ENCODE data around the gene FOCAD. TPM values are rescaled to one million over a fixed set of nuclear protein-coding genes. Genes with fewer than 3 reads are reported as not detected.

The FOCAD gene
- total RNA-seq, 6 experiments from 2014 or later: 6.4 to 18.3 (median 7.8) TPM

DNA sequence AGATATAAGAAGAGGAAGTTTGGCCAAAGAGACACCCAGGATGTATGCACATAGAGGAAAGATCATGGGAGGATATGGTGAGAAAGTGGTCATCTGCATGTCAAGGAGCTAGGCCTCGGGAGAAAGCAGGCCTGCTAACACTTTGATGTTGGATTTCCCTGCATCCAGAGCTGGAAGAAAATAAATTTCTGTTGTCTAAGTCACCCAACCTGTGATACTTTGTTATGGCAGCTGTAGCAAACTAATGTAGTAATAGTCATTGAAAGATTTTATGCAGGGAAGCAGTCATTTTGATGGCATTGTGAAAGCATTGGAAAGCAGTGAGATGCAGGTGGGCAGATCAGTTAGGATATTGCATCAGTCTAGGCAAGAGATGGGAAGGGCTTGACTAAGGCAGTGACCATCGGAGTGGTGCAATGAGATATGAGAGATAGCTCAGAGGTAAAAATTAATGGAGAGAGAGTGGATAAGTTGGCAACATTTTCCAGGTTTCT, 24.5 kb upstream of the FOCAD start:
- no peak for ATAC-seq
- H3K36me3 ChIP-seq: no peaks in the 10 kb centered on the region

DNA sequence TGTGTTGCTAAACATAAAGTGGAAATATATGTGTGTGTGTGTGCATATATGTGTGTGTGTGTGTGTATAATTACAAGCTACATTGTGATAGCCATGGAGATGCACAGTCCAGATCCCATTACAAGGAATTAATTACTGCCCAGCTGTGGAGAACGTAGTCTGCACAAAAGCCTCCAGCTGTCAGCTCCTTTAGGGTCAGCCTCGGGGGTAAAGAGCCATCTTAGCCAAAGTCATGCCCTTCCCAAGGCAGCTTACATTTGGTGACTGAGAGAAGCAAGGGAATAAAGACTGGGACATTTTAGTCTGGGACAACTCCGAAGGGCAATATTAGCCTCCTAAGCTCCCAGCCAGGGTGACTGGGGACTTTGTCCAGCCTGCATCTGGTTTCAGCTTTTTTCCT, 21.9 kb upstream of the FOCAD start:
- DNase-seq: no peak
- no CpG with 5 or more reads among the region's 3 CpGs for WGBS (ENCODE audit: insufficient coverage, low coverage, low lambda C conversion rate, missing lambda C conversion rate)

More for the DNA sequence above, 24.5 kb upstream of the FOCAD start:
- Histone ChIP-seq H3K9me3 (no peaks in the 10 kb centered on the region), H3K27ac (no peak overlapping the region), H3K27me3 (no peaks in the 10 kb centered on the region), H3K4me3 (no peak overlapping the region), H3K4me1 (no peaks in the 10 kb centered on the region)
- 71% methylated on average over 2 of the region's 2 CpGs for WGBS (ENCODE audit: insufficient coverage, low coverage, low lambda C conversion rate, missing lambda C conversion rate)
- intact Hi-C loops (cut with DNase I): no loop called here
- TF ChIP-seq POLR2A (IDR thresholded peaks at IDR 0.05): no peak
- TF ChIP-seq CTCF (IDR thresholded peaks at IDR 0.05): no peak
- no peak for DNase-seq

GRCh38 chr9:20663133-20663532, 20.9 kb upstream of the FOCAD start:
- ATAC-seq (no peak), DNase-seq (no peak)
- no peaks in the 10 kb centered on the region for H3K9me3 ChIP-seq
- TF ChIP-seq POLR2A (IDR thresholded peaks at IDR 0.05): no peak
- no peak for TF ChIP-seq CTCF (IDR thresholded peaks at IDR 0.05)
- no peak overlapping the region for H3K27ac ChIP-seq
- no peaks in the 10 kb centered on the region for H3K36me3 ChIP-seq
- intact Hi-C loops (cut with DNase I): no loop called here
- H3K4me3 ChIP-seq: no peak overlapping the region
- no peaks in the 10 kb centered on the region for H3K27me3 ChIP-seq
- H3K4me1 ChIP-seq: no peaks in the 10 kb centered on the region
- 89% methylated on average over 2 of the region's 2 CpGs for WGBS (ENCODE audit: insufficient coverage, low coverage, low lambda C conversion rate, missing lambda C conversion rate)

More for the DNA sequence above, 21.9 kb upstream of the FOCAD start:
- Histone ChIP-seq H3K27me3 (no peaks in the 10 kb centered on the region), H3K4me1 (no peaks in the 10 kb centered on the region), H3K27ac (no peak overlapping the region), H3K36me3 (no peaks in the 10 kb centered on the region), H3K9me3 (no peaks in the 10 kb centered on the region), H3K4me3 (no peak overlapping the region)
- intact Hi-C loops (cut with DNase I): no loop called here
- no peak for TF ChIP-seq POLR2A (IDR thresholded peaks at IDR 0.05)
- TF ChIP-seq CTCF (IDR thresholded peaks at IDR 0.05): no peak
- ATAC-seq: no peak

- no peak overlapping the region for H3K4me3 ChIP-seq
- ATAC-seq (no peak), DNase-seq (no peak)
- H3K27ac ChIP-seq: no peak overlapping the region
- no peaks in the 10 kb centered on the region for H3K27me3 ChIP-seq
- no peaks in the 10 kb centered on the region for H3K36me3 ChIP-seq
- no peaks in the 10 kb centered on the region for H3K9me3 ChIP-seq
- 95% methylated on average over 3 of the region's 3 CpGs for WGBS (ENCODE audit: insufficient coverage, low coverage, low lambda C conversion rate, missing lambda C conversion rate)
- intact Hi-C loops (cut with DNase I): no loop called here
- H3K4me1 ChIP-seq: no peaks in the 10 kb centered on the region
- TF ChIP-seq POLR2A (IDR thresholded peaks at IDR 0.05): no peak
- TF ChIP-seq CTCF (IDR thresholded peaks at IDR 0.05): no peak
Measured at GRCh38 chr9:20664501-20664900, 19.6 kb upstream of the FOCAD start.

DNA sequence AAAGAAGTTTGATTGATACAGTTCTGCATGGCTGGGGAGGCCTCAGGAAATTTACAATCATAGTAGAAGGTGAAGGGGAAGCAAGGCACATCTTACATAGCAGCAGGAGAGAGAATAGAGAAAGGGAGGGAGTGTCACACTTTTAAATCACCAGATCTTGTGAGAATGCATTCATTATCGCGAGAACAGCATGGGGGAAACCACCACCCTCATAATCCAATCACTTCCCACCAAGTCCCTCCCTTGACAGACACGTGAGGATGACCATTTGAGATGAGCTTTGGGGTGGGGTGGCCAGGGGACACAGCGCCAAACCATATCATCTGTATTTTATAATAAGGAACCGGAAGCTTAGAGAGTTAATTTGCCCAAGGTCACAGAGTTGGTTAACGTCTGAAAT, 13.7 kb upstream of the FOCAD start:
- intact Hi-C loops (cut with DNase I): no loop called here
- H3K4me3 ChIP-seq: no peak overlapping the region
- TF ChIP-seq POLR2A (IDR thresholded peaks at IDR 0.05): no peak
- TF ChIP-seq CTCF (IDR thresholded peaks at IDR 0.05): no peak
- ATAC-seq (no peak), DNase-seq (no peak)
- H3K36me3 ChIP-seq: no peaks in the 10 kb centered on the region
- H3K4me1 ChIP-seq: no peaks in the 10 kb centered on the region
- H3K9me3 ChIP-seq: no peaks in the 10 kb centered on the region
- no peaks in the 10 kb centered on the region for H3K27me3 ChIP-seq
- H3K27ac ChIP-seq: no peak overlapping the region
- 31% methylated on average over 4 of the region's 6 CpGs for WGBS (ENCODE audit: insufficient coverage, low coverage, low lambda C conversion rate, missing lambda C conversion rate)
